SU-DHL-6 (cell line): Measurements from ENCODE around the gene CHST1.

Experiments
- EZH2phosphoT487 ChIP-seq: fragments of 200-600 bp; sonication (generic), shearing (Covaris generic); conservative IDR thresholded peaks from 2 replicates; pipeline ENCODE4 v1.6.1; 2018; ENCODE audit warnings: mild to moderate bottlenecking, antibody characterized with exemption, low read length, moderate library complexity, mixed read lengths
- TF ChIP-seq, protein P1 (sequence below): fragments of 200-600 bp; sonication (generic); IDR thresholded peaks from one replicate; pipeline ENCODE4 v1.5.1; 2017; ENCODE audit warnings: antibody characterized with exemption, mild to moderate bottlenecking, low read length, moderate library complexity; ENCODE audit not compliant: insufficient read depth, poor library complexity, severe bottlenecking

DNA sequence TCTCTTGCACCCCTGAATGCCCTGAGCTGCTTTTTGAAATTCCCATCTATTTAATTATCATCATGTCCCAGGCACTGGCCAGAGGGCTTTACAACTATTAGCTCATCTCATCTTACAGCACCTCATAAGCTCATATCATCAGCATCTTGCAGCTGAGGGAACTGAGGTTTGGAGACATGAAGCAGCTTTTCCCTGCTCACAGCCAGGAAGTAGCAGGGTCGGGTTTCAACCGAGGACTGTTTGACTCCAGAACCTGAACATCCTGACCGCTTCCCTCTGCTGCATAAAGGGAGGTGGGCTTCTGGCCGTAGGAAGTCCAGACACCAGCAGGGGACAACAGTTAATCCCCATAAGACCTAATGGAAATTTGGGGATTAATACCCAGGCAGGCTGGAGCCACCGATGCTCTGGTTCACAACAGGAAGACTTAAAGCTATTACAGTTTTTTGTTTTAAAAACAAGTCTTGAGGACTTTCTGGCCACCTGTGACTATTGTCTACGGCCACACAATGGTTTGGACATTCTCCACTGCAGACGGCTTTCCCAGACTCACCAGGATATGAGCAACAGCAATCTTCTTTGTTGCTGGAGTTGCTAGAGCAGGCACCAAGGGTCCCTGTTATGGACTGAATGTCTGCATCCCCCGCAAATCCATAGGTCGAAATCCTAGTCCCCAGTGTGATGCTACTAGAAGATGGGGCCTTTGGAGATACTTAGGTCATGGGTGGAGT is 47.4 kb downstream of the CHST1 start:
- TF ChIP-seq, protein P1, sequence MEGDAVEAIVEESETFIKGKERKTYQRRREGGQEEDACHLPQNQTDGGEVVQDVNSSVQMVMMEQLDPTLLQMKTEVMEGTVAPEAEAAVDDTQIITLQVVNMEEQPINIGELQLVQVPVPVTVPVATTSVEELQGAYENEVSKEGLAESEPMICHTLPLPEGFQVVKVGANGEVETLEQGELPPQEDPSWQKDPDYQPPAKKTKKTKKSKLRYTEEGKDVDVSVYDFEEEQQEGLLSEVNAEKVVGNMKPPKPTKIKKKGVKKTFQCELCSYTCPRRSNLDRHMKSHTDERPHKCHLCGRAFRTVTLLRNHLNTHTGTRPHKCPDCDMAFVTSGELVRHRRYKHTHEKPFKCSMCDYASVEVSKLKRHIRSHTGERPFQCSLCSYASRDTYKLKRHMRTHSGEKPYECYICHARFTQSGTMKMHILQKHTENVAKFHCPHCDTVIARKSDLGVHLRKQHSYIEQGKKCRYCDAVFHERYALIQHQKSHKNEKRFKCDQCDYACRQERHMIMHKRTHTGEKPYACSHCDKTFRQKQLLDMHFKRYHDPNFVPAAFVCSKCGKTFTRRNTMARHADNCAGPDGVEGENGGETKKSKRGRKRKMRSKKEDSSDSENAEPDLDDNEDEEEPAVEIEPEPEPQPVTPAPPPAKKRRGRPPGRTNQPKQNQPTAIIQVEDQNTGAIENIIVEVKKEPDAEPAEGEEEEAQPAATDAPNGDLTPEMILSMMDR, result no peak
- TF ChIP-seq EZH2phosphoT487, result no peak
